Left lung (tissue), 10 donors: ENCODE results near the gene TXNDC2. TPM values are rescaled to one million over a fixed set of nuclear protein-coding genes. Genes with fewer than 3 reads are reported as not detected.
"Not testable (repeated sequence)": the region's sequence is repeated elsewhere in the genome, so short reads cannot be mapped to it uniquely, and the experiment has no call there.

Experiments used
- ATAC-seq: fragments of 200-7000 bp; cut with Tn5 transposase; one replicate; pipeline ENCODE4 v1.9.1; 2020; ENCODE audit warnings: moderate library complexity
- DNase-seq, 4 donors: peaks; one replicate each; pipeline ENCODE4 v3.0.0-alpha.2; 2013 to 2020
- H3K27ac ChIP-seq, 2 donors: fragments of 200-600 bp; sonication (generic) in 1 of 2; one replicate each; pipeline versions ENCODE4 v1.5.0 to v1.8.0; 2020 to 2021
- H3K27me3 ChIP-seq, 2 donors: fragments of 200-600 bp; sonication (generic) in 1 of 2; one replicate each; pipeline versions ENCODE4 v1.5.0 to v1.8.0; 2020 to 2021
- H3K36me3 ChIP-seq, 2 donors: fragments of 200-600 bp; sonication (generic) in 1 of 2; one replicate each; pipeline versions ENCODE4 v1.5.0 to v1.8.0; 2020 to 2021
- H3K4me1 ChIP-seq, 2 donors: fragments of 200-600 bp; one replicate each; pipeline ENCODE4 v1.8.0; 2021
- H3K4me3 ChIP-seq, 2 donors: fragments of 200-600 bp; sonication (generic) in 1 of 2; one replicate each; pipeline versions ENCODE4 v1.5.0 to v1.8.0; 2020 to 2021; ENCODE audit warnings: mild to moderate bottlenecking in 1 of 2
- H3K9me3 ChIP-seq, 2 donors: fragments of 200-600 bp; sonication (generic) in 1 of 2; one replicate each; pipeline versions ENCODE4 v1.5.0 to v1.8.0; 2020 to 2021
- CTCF ChIP-seq, 2 donors: fragments of 200-600 bp; sonication (generic) in 1 of 2; IDR thresholded peaks; one replicate each; pipeline versions ENCODE4 v1.5.0 to v1.8.0; 2021; ENCODE audit warnings: antibody characterized with exemption in 2 of 2
- intact Hi-C, 2 donors: fragments of 100-400 bp; cut with DNase I; formaldehyde crosslinking; loops; one replicate each; pipeline versions ENCODE4 v1.11.2 to v1.14.2; 2022
- polyA plus RNA-seq, 6 donors: library from polyadenylated mRNA; unstranded; fragments of 120-200 nt; gene quantifications; one replicate each; pipeline ENCODE4 v1.2.1, GENCODE V29; 2013; ENCODE audit not compliant: insufficient read length in 6 of 6
- total RNA-seq, 2 donors: library from RNA; stranded (reverse); fragmentation: NEBNext Ultra II Directional; extraction: Animal tissue kit (Norgen Biotek cat#: 25700); gene quantifications; one replicate each; pipeline ENCODE4 v1.2.1, GENCODE V29; 2021
- donor health status: DM: no; HTN: yes; CAD: no.
- donor health status: DM: no; HTN: no; CAD: no.

The TXNDC2 gene
- total and polyA plus RNA-seq, 8 donors: 0.08 to 0.36 (median 0.18) TPM; not detected in 1

- no peak overlapping the region for H3K27ac ChIP-seq
- no peak for ATAC-seq
- H3K27me3 ChIP-seq: no peaks in the 10 kb centered on the region
- DNase-seq: no peak
- H3K36me3 ChIP-seq: no peaks in the 10 kb centered on the region
- H3K4me1 ChIP-seq: peaks cover 0 to 9% of the 10 kb centered on the region in 2 donors
- no peak overlapping the region for H3K4me3 ChIP-seq
- no peak for TF ChIP-seq CTCF (IDR thresholded peaks at IDR 0.05)
- H3K9me3 ChIP-seq: no peaks in the 10 kb centered on the region
- intact Hi-C loops: no loop called here
Observed at GRCh38 chr18:9907867-9908266, 22.1 kb downstream of the TXNDC2 start.

GRCh38 chr18:9910071-9910470 is 24.3 kb downstream of the TXNDC2 start:
- Histone ChIP-seq H3K4me1 (peaks cover 0 to 9% of the 10 kb centered on the region in 2 donors), H3K4me3 (no peak overlapping the region), H3K36me3 (no peaks in the 10 kb centered on the region), H3K9me3 (no peaks in the 10 kb centered on the region), H3K27ac (no peak overlapping the region), H3K27me3 (no peaks in the 10 kb centered on the region)
- ATAC-seq: no peak
- no peak for TF ChIP-seq CTCF (IDR thresholded peaks at IDR 0.05)
- DNase-seq: no peak
- intact Hi-C loops: no loop called here

GRCh38 chr18:9910661-9911060 is 24.9 kb downstream of the TXNDC2 start:
- H3K9me3 ChIP-seq: no peaks in the 10 kb centered on the region
- H3K27me3 ChIP-seq: no peaks in the 10 kb centered on the region
- no peak overlapping the region for H3K27ac ChIP-seq
- no peak overlapping the region for H3K4me3 ChIP-seq
- no peak for ATAC-seq
- peaks cover 0 to 13% of the 10 kb centered on the region in 2 donors for H3K4me1 ChIP-seq
- intact Hi-C loops: no loop called here
- no peak for TF ChIP-seq CTCF (IDR thresholded peaks at IDR 0.05)
- no peaks in the 10 kb centered on the region for H3K36me3 ChIP-seq
- no peak for DNase-seq

- no peaks in the 10 kb centered on the region for H3K27me3 ChIP-seq
- no peak for ATAC-seq
- DNase-seq: no peak
- H3K9me3 ChIP-seq: no peaks in the 10 kb centered on the region
- no peak overlapping the region for H3K4me3 ChIP-seq
- H3K27ac ChIP-seq: no peak overlapping the region
- H3K4me1 ChIP-seq: peaks cover 0 to 14% of the 10 kb centered on the region in 2 donors
- H3K36me3 ChIP-seq: no peaks in the 10 kb centered on the region
- intact Hi-C loops: no loop called here
- no peak for TF ChIP-seq CTCF (IDR thresholded peaks at IDR 0.05)
Observed at GRCh38 chr18:9911226-9911625, 25.5 kb downstream of the TXNDC2 start.

GRCh38 chr18:9912285-9912684 is 26.5 kb downstream of the TXNDC2 start:
- H3K4me3 ChIP-seq, DNase-seq, intact Hi-C loops, H3K27me3 ChIP-seq, ATAC-seq, H3K27ac ChIP-seq, H3K9me3 ChIP-seq, H3K36me3 ChIP-seq: not testable (repeated sequence)
- H3K4me1 ChIP-seq: peaks cover 3 to 21% of the 10 kb centered on the region in 2 donors

- Histone ChIP-seq H3K27me3 (no peaks in the 10 kb centered on the region), H3K27ac (peak overlapping the region; percentile 99), H3K36me3 (no peaks in the 10 kb centered on the region), H3K4me3 (peak overlapping the region; percentile 73 to 86), H3K4me1 (peaks cover 6 to 29% of the 10 kb centered on the region in 2 donors), H3K9me3 (no peaks in the 10 kb centered on the region)
- DNase-seq (no peak), ATAC-seq (peak; percentile 6)
- intact Hi-C loops: no loop called here
- TF ChIP-seq CTCF (IDR thresholded peaks at IDR 0.05): no peak
Observed at GRCh38 chr18:9913151-9913525, 27.4 kb downstream of the TXNDC2 start.
